ENCODE data around the gene CADM1.

DNA sequence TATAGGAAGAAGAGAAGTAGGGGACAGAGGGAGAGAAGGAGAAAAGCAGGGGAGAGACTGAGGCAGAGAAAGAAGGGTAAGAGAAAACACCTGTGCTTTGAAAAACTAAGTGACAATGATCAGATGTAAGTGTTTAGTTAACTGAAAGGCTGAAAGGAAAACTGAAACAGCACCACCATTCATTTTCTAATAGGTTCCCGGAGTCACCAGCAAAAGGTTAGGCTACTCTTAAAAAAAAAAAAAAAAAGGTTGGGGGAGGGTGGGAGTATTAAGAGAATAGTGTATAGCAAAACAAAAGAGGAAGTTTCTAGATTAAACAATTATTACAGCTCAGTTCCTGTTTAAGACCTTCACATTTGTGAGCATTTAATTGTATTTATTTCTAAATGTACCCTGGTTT lies 113.8 kb downstream of the CADM1 start:
- TF ChIP-seq POLR2A (IDR thresholded peaks at IDR 0.05), result no peak
- TF ChIP-seq, protein P1, sequence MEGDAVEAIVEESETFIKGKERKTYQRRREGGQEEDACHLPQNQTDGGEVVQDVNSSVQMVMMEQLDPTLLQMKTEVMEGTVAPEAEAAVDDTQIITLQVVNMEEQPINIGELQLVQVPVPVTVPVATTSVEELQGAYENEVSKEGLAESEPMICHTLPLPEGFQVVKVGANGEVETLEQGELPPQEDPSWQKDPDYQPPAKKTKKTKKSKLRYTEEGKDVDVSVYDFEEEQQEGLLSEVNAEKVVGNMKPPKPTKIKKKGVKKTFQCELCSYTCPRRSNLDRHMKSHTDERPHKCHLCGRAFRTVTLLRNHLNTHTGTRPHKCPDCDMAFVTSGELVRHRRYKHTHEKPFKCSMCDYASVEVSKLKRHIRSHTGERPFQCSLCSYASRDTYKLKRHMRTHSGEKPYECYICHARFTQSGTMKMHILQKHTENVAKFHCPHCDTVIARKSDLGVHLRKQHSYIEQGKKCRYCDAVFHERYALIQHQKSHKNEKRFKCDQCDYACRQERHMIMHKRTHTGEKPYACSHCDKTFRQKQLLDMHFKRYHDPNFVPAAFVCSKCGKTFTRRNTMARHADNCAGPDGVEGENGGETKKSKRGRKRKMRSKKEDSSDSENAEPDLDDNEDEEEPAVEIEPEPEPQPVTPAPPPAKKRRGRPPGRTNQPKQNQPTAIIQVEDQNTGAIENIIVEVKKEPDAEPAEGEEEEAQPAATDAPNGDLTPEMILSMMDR (IDR thresholded peaks at IDR 0.05 in 4 of 5, conservative IDR thresholded peaks at IDR 0.05 in 1 of 5), result no peak

Data from gastrocnemius medialis (tissue), 4 donors.